GM12865 (cell line): ENCODE results near the gene GRHL3.
A peak's percentile ranks its signal among the peaks of the same experiment; 100 is the strongest.

Experiments used
- DNase-seq: peaks from one replicate; pipeline ENCODE4 v3.0.0; 2010; ENCODE audit warnings: low read depth
- H3K4me3 ChIP-seq: 2 replicates; pipeline ENCODE4 v1.5.1; 2011; ENCODE audit warnings: mild to moderate bottlenecking, low read depth, low read length, control low read depth
- TF ChIP-seq, protein P1 (sequence below): IDR thresholded peaks from 2 replicates; pipeline ENCODE4 v1.5.1; 2011; ENCODE audit warnings: low read length, control low read depth, low read depth, inconsistent platforms; ENCODE audit not compliant: insufficient read depth; ENCODE audit errors: missing control alignments

Gene GRHL3

DNA sequence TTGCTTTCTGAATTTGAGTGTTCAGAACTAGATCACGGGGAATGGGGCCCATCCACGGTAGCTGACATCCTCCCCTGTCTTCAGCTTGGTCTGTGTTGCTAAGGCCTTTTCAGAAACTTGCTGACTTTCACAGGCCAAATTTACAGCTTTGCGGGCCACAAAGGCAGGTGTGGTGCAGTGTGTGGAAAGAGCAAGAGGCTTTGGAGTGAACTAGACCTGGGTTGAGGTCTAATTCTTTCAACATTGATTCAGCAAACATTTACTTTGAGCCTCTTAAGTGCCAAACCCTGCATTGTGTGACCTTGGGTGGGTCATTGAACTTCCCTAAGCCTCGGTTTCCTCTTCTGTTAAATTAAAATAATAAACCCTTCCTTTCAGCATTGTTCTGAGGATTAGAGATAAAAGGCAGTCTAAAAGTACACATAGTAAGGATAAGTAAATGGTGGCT, 70.1 kb downstream of the GRHL3 start:
- TF ChIP-seq, protein P1, sequence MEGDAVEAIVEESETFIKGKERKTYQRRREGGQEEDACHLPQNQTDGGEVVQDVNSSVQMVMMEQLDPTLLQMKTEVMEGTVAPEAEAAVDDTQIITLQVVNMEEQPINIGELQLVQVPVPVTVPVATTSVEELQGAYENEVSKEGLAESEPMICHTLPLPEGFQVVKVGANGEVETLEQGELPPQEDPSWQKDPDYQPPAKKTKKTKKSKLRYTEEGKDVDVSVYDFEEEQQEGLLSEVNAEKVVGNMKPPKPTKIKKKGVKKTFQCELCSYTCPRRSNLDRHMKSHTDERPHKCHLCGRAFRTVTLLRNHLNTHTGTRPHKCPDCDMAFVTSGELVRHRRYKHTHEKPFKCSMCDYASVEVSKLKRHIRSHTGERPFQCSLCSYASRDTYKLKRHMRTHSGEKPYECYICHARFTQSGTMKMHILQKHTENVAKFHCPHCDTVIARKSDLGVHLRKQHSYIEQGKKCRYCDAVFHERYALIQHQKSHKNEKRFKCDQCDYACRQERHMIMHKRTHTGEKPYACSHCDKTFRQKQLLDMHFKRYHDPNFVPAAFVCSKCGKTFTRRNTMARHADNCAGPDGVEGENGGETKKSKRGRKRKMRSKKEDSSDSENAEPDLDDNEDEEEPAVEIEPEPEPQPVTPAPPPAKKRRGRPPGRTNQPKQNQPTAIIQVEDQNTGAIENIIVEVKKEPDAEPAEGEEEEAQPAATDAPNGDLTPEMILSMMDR = no peak
- no peak overlapping the region for H3K4me3 ChIP-seq
- DNase-seq = peak; percentile 66

DNA sequence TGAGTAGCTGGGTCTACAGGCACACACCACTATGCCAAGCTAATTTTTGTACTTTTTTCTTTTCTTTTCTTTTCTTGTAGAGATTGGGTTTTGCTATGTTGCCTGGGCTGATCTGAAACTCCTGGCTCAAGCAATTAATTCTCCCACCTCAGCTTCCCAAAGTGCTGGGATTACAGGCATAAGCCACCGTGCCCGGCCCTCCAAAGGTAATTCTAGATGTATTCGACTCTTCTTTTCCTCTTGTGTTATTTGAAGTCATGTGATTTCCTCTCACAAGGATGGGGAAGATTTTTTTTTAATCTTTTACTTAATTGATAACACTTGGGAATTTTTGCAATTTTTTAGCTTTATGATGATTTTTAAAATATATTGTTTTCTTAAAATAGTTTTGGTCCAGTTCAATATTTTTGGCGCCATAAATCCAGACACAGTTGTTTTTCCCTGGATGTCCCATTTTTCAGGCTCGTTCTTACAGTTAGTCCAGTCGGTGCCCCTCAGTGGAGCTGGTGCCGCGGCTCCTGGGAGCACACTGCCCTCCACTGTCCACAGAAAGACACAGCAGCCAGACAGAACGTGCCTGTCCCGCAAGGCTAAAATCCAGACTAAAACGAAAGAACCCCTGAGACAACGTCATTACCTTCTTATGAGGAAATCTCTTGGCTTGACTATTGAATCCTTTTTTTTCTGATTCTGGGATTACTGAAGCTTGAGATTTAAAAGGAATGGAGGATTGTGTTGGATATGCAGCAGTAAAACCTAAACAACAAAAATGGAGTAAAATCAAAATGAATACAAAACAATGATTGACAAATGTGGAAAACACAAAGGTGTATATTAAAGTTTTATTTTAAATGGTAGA, 72.0 kb downstream of the GRHL3 start:
- TF ChIP-seq, protein P1 = peak; percentile 93
- DNase-seq = peak; percentile 91
- peak overlapping the region; percentile 52 for H3K4me3 ChIP-seq

DNA sequence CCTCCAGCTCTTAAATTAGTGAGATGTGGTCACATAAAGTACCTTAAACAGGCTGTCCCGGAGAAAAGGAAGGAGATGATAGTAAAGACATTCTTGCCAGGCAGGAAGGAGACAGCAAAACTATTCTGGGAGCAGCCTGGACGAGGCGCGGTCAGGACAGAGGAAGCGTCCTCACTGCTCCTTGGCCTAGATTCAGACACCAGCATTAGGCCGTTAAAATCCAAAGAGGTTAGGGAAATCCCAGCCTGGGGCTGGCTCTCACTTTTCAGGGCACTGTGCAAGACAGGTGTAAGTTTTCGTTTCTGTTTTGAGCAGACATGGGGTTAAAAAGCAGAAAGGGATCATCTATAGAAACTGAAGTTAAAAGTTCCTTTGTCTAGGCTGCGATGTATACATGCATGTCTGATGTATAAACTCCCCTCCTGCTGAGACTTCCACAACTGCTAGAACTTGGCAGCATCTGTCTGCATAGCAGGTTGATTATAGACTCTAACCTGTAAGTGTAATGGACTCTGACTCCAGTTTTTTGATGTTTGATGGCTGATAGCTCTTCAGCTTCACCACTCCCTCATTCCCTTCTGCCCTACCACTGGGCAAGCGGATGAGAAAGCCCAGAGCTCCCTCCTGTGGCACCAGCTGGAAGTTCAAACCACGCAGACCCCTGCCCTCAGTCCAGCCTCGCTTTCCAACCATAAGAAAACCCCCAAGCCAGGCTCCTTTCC, 72.9 kb downstream of the GRHL3 start:
- H3K4me3 ChIP-seq = peak overlapping the region; percentile 52
- DNase-seq = peak; percentile 91
- TF ChIP-seq, protein P1 = peak; percentile 82

DNA sequence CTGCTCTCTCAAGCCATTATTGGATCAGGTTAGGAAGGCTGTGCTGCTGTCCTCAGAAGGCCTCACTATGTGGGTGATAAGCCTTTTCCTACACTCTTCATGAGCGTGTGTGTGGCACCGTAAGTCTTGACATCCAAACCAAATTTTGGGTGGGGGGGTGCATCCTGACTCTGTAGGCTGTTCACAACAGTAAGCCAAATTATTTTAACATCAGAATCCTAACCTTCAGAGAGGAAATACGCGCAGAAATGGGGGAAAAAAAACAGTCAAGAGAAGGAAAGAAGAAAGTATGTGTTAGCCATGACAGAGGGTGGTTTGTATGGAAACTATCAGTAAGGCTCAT, 73.4 kb downstream of the GRHL3 start:
- no peak for DNase-seq
- TF ChIP-seq, protein P1 = no peak
- H3K4me3 ChIP-seq = peak overlapping the region; percentile 52

DNA sequence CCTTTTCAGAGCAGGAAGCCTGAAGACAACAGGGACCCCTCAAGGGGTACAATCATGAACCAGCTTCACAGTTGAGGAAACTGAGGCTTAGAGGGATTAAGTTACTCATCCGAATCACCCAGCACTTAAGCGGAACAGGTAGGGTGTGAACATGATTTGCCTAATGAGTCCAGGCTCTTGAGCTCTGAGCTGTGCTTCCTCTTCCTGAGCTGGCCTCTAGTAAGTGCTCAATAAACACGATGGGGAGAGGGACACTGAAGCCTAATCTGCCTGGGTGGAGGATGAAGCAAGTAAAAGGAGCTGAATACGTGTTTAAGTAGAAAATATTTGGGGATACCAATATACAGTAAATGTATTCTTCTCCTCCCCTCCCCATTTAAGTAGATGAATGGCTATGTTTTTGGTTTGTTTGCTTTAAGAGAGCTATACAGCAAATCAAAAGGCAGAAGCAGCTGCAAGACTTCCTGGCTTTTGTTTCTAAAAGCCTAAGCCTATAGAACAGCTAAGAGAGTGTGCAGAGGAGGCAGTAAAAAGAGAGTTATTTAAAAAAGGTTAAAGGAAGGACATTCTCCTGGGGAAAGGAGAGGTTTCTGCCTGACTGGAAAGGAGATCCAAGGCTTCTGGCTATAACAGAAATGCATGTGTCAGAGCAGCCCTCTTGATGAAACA, 74.0 kb downstream of the GRHL3 start:
- DNase-seq = peak; percentile 69
- no peak overlapping the region for H3K4me3 ChIP-seq
- TF ChIP-seq, protein P1 = no peak

DNA sequence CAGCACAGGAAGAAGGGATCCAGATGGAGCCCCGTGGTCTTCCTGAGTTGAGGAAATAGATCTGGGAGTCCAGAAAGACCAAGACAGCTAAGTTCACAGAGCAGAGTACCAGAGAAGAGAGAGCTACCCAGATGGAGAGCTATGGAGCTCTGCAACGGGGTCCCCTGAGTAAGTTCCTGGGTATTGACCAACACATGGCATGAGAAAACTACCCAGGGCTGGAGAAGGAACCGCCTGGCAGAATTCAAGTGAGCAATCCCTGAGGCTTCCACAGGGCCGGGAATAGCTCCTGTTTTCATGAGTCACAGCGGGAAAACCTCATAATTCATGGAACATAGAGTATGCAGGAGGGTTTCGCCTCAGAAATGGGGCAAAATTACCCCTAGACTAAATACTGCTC, 74.7 kb downstream of the GRHL3 start:
- no peak overlapping the region for H3K4me3 ChIP-seq
- TF ChIP-seq, protein P1 = no peak
- DNase-seq = no peak
